ENCODE results near the gene NAT16.

The NAT16 gene

GRCh38 chr7:101211501-101211900 is 31.4 kb upstream of the NAT16 start:
- 97% methylated on average over 23 of the region's 24 CpGs for WGBS (ENCODE audit: insufficient coverage)
- DNase-seq: no peak
- Histone ChIP-seq H3K27ac (ENCODE audit: insufficient read depth in 1 of 2, low read depth in 1 of 2, low read length in 2 of 2, poor library complexity in 1 of 2, severe bottlenecking in 2 of 2) (no peak overlapping the region), H3K36me3 (ENCODE audit: control insufficient read depth in 4 of 4, insufficient read depth in 4 of 4, low read length in 3 of 4) (peaks cover 2 to 57% (median 28%) of the 10 kb centered on the region in 4 experiments), H3K27me3 (replicated peaks in 2 of 5; ENCODE audit: control insufficient read depth in 4 of 5, insufficient read depth in 5 of 5, low read length in 4 of 5) (no peaks in the 10 kb centered on the region), H3K4me3 (ENCODE audit: control insufficient read depth in 1 of 7, extremely low read depth in 1 of 7, insufficient read depth in 4 of 7, low read depth in 2 of 7, low read length in 6 of 7) (no peak overlapping the region), H3K9me3 (ENCODE audit: control extremely low read depth in 1 of 5, control insufficient read depth in 4 of 5, insufficient read depth in 2 of 5, low read depth in 1 of 5, low read length in 4 of 5) (no peaks in the 10 kb centered on the region), H3K4me1 (ENCODE audit: control extremely low read depth in 1 of 4, control insufficient read depth in 4 of 4, insufficient read depth in 4 of 4, low read length in 3 of 4) (peaks cover 0 to 7% (median 5%) of the 10 kb centered on the region in 4 experiments)
- ChIA-PET CTCF (interaction anchor here (0.6 to 1.6 kb wide), 2 partner anchors 9 to 67 kb away, joined by 3 to 6 read pairs; no protein-coding TSS in a partner anchor), POLR2A (no interaction called here)

GRCh38 chr7:101210143-101210542 is 30.1 kb upstream of the NAT16 start:
- Histone ChIP-seq H3K9me3 (ENCODE audit: control extremely low read depth in 1 of 5, control insufficient read depth in 4 of 5, insufficient read depth in 2 of 5, low read depth in 1 of 5, low read length in 4 of 5) (no peaks in the 10 kb centered on the region), H3K4me1 (ENCODE audit: control extremely low read depth in 1 of 4, control insufficient read depth in 4 of 4, insufficient read depth in 4 of 4, low read length in 3 of 4) (no peaks in the 10 kb centered on the region), H3K27ac (ENCODE audit: insufficient read depth in 1 of 2, low read depth in 1 of 2, low read length in 2 of 2, poor library complexity in 1 of 2, severe bottlenecking in 2 of 2) (no peak overlapping the region), H3K36me3 (ENCODE audit: control insufficient read depth in 4 of 4, insufficient read depth in 4 of 4, low read length in 3 of 4) (peaks cover 2 to 61% (median 31%) of the 10 kb centered on the region in 4 experiments), H3K4me3 (ENCODE audit: control insufficient read depth in 1 of 7, extremely low read depth in 1 of 7, insufficient read depth in 4 of 7, low read depth in 2 of 7, low read length in 6 of 7) (no peak overlapping the region), H3K27me3 (replicated peaks in 2 of 5; ENCODE audit: control insufficient read depth in 4 of 5, insufficient read depth in 5 of 5, low read length in 4 of 5) (no peaks in the 10 kb centered on the region)
- no peak for DNase-seq
- CTCF ChIA-PET: no interaction called here
- POLR2A ChIA-PET: no interaction called here
- WGBS (ENCODE audit: insufficient coverage): 98% methylated on average over 16 of the region's 19 CpGs

GRCh38 chr7:101208794-101209193 is 28.7 kb upstream of the NAT16 start:
- Histone ChIP-seq H3K27ac (ENCODE audit: insufficient read depth in 1 of 2, low read depth in 1 of 2, low read length in 2 of 2, poor library complexity in 1 of 2, severe bottlenecking in 2 of 2) (no peak overlapping the region), H3K36me3 (ENCODE audit: control insufficient read depth in 4 of 4, insufficient read depth in 4 of 4, low read length in 3 of 4) (peaks cover 0 to 54% (median 26%) of the 10 kb centered on the region in 4 experiments), H3K4me1 (ENCODE audit: control extremely low read depth in 1 of 4, control insufficient read depth in 4 of 4, insufficient read depth in 4 of 4, low read length in 3 of 4) (no peaks in the 10 kb centered on the region), H3K4me3 (ENCODE audit: control insufficient read depth in 1 of 7, extremely low read depth in 1 of 7, insufficient read depth in 4 of 7, low read depth in 2 of 7, low read length in 6 of 7) (no peak overlapping the region), H3K9me3 (ENCODE audit: control extremely low read depth in 1 of 5, control insufficient read depth in 4 of 5, insufficient read depth in 2 of 5, low read depth in 1 of 5, low read length in 4 of 5) (no peaks in the 10 kb centered on the region), H3K27me3 (replicated peaks in 2 of 5; ENCODE audit: control insufficient read depth in 4 of 5, insufficient read depth in 5 of 5, low read length in 4 of 5) (peaks cover 0 to 9% (median 0%) of the 10 kb centered on the region in 5 experiments)
- POLR2A ChIA-PET: no interaction called here
- no peak for DNase-seq
- 97% methylated on average over 14 of the region's 14 CpGs for WGBS (ENCODE audit: insufficient coverage)
- CTCF ChIA-PET: interaction anchor here (0.6 kb wide), 1 partner anchor 593 kb away, joined by 3 read pairs; no protein-coding TSS in a partner anchor

- ChIA-PET CTCF (interaction anchor here (0.8 to 1.5 kb wide), 4 partner anchors 13 to 63 kb away, joined by 3 to 5 read pairs (median 3); no protein-coding TSS in a partner anchor), POLR2A (no interaction called here)
- Histone ChIP-seq H3K27me3 (replicated peaks in 2 of 5; ENCODE audit: control insufficient read depth in 4 of 5, insufficient read depth in 5 of 5, low read length in 4 of 5) (peaks cover 0 to 23% (median 8%) of the 10 kb centered on the region in 5 experiments), H3K4me1 (ENCODE audit: control extremely low read depth in 1 of 4, control insufficient read depth in 4 of 4, insufficient read depth in 4 of 4, low read length in 3 of 4) (no peaks in the 10 kb centered on the region), H3K9me3 (ENCODE audit: control extremely low read depth in 1 of 5, control insufficient read depth in 4 of 5, insufficient read depth in 2 of 5, low read depth in 1 of 5, low read length in 4 of 5) (no peaks in the 10 kb centered on the region), H3K27ac (ENCODE audit: insufficient read depth in 1 of 2, low read depth in 1 of 2, low read length in 2 of 2, poor library complexity in 1 of 2, severe bottlenecking in 2 of 2) (no peak overlapping the region), H3K4me3 (ENCODE audit: control insufficient read depth in 1 of 7, extremely low read depth in 1 of 7, insufficient read depth in 4 of 7, low read depth in 2 of 7, low read length in 6 of 7) (no peak overlapping the region), H3K36me3 (ENCODE audit: control insufficient read depth in 4 of 4, insufficient read depth in 4 of 4, low read length in 3 of 4) (peaks cover 0 to 47% (median 25%) of the 10 kb centered on the region in 4 experiments)
- 93% methylated on average over 17 of the region's 17 CpGs for WGBS (ENCODE audit: insufficient coverage)
- DNase-seq: no peak
Measured at GRCh38 chr7:101207459-101207858, 27.4 kb upstream of the NAT16 start.

GRCh38 chr7:101206665-101207042 is 26.6 kb upstream of the NAT16 start:
- POLR2A ChIA-PET: no interaction called here
- peaks cover 0 to 31% (median 14%) of the 10 kb centered on the region in 5 experiments for H3K27me3 ChIP-seq (replicated peaks in 2 of 5; ENCODE audit: control insufficient read depth in 4 of 5, insufficient read depth in 5 of 5, low read length in 4 of 5)
- peaks cover 0 to 6% (median 5%) of the 10 kb centered on the region in 4 experiments for H3K4me1 ChIP-seq (ENCODE audit: control extremely low read depth in 1 of 4, control insufficient read depth in 4 of 4, insufficient read depth in 4 of 4, low read length in 3 of 4)
- peaks cover 0 to 42% (median 21%) of the 10 kb centered on the region in 4 experiments for H3K36me3 ChIP-seq (ENCODE audit: control insufficient read depth in 4 of 4, insufficient read depth in 4 of 4, low read length in 3 of 4)
- no peak overlapping the region for H3K27ac ChIP-seq (ENCODE audit: insufficient read depth in 1 of 2, low read depth in 1 of 2, low read length in 2 of 2, poor library complexity in 1 of 2, severe bottlenecking in 2 of 2)
- DNase-seq: no peak
- 94% methylated on average over 13 of the region's 19 CpGs for WGBS (ENCODE audit: insufficient coverage)
- no peaks in the 10 kb centered on the region for H3K9me3 ChIP-seq (ENCODE audit: control extremely low read depth in 1 of 5, control insufficient read depth in 4 of 5, insufficient read depth in 2 of 5, low read depth in 1 of 5, low read length in 4 of 5)
- CTCF ChIA-PET: interaction anchor here (0.8 to 1.5 kb wide), 2 partner anchors 12 to 14 kb away, joined by 3 to 5 read pairs; no protein-coding TSS in a partner anchor
- no peak overlapping the region for H3K4me3 ChIP-seq (ENCODE audit: control insufficient read depth in 1 of 7, extremely low read depth in 1 of 7, insufficient read depth in 4 of 7, low read depth in 2 of 7, low read length in 6 of 7)

- no peaks in the 10 kb centered on the region for H3K9me3 ChIP-seq (ENCODE audit: control extremely low read depth in 1 of 5, control insufficient read depth in 4 of 5, insufficient read depth in 2 of 5, low read depth in 1 of 5, low read length in 4 of 5)
- H3K27me3 ChIP-seq (replicated peaks in 2 of 5; ENCODE audit: control insufficient read depth in 4 of 5, insufficient read depth in 5 of 5, low read length in 4 of 5): peaks cover 0 to 36% (median 14%) of the 10 kb centered on the region in 5 experiments
- DNase-seq: no peak
- POLR2A ChIA-PET: no interaction called here
- no peak overlapping the region for H3K4me3 ChIP-seq (ENCODE audit: control insufficient read depth in 1 of 7, extremely low read depth in 1 of 7, insufficient read depth in 4 of 7, low read depth in 2 of 7, low read length in 6 of 7)
- CTCF ChIA-PET: interaction anchor here (1.5 kb wide), 1 partner anchor 13 kb away, joined by 5 read pairs; no protein-coding TSS in a partner anchor
- 90% methylated on average over 27 of the region's 32 CpGs for WGBS (ENCODE audit: insufficient coverage)
- H3K4me1 ChIP-seq (ENCODE audit: control extremely low read depth in 1 of 4, control insufficient read depth in 4 of 4, insufficient read depth in 4 of 4, low read length in 3 of 4): peaks cover 0 to 8% (median 6%) of the 10 kb centered on the region in 4 experiments
- H3K36me3 ChIP-seq (ENCODE audit: control insufficient read depth in 4 of 4, insufficient read depth in 4 of 4, low read length in 3 of 4): peaks cover 0 to 36% (median 17%) of the 10 kb centered on the region in 4 experiments
- no peak overlapping the region for H3K27ac ChIP-seq (ENCODE audit: insufficient read depth in 1 of 2, low read depth in 1 of 2, low read length in 2 of 2, poor library complexity in 1 of 2, severe bottlenecking in 2 of 2)
Measured at GRCh38 chr7:101205901-101206664, 26.0 kb upstream of the NAT16 start.

Measured in common myeloid progenitor, CD34-positive (primary cell).